ENCODE measurements around the gene ASPG.

ASPG gene

GRCh38 chr14:104095426-104096310, 10.2 kb downstream of the ASPG start:
- no peaks in the 10 kb centered on the region for H3K36me3 ChIP-seq (ENCODE audit: control insufficient read depth, insufficient read depth, low read length, severe bottlenecking)
- no peak overlapping the region for H3K4me3 ChIP-seq (ENCODE audit: low read length)
- peaks cover 26% of the 10 kb centered on the region for H3K27me3 ChIP-seq (replicated peaks; ENCODE audit: control insufficient read depth, insufficient read depth, low read length)
- DNase-seq (ENCODE audit: low read depth) = no peak
- no peaks in the 10 kb centered on the region for H3K4me1 ChIP-seq (ENCODE audit: control insufficient read depth, insufficient read depth, low read length)
- no peaks in the 10 kb centered on the region for H3K9me3 ChIP-seq (ENCODE audit: control insufficient read depth, low read length)
- H3K9ac ChIP-seq (ENCODE audit: low read length) = no peak overlapping the region

- Histone ChIP-seq H3K27me3 (replicated peaks; ENCODE audit: control insufficient read depth, insufficient read depth, low read length) (peaks cover 26% of the 10 kb centered on the region), H3K9me3 (ENCODE audit: control insufficient read depth, low read length) (no peaks in the 10 kb centered on the region), H3K4me3 (ENCODE audit: low read length) (no peak overlapping the region), H3K4me1 (ENCODE audit: control insufficient read depth, insufficient read depth, low read length) (no peaks in the 10 kb centered on the region), H3K36me3 (ENCODE audit: control insufficient read depth, insufficient read depth, low read length, severe bottlenecking) (no peaks in the 10 kb centered on the region), H3K9ac (ENCODE audit: low read length) (no peak overlapping the region)
- no peak for DNase-seq (ENCODE audit: low read depth)
These were observed 10.8 kb downstream of the ASPG start for GRCh38 chr14:104096318-104096717.

- Histone ChIP-seq H3K9me3 (ENCODE audit: control insufficient read depth, low read length) (no peaks in the 10 kb centered on the region), H3K4me3 (ENCODE audit: low read length) (no peak overlapping the region), H3K9ac (ENCODE audit: low read length) (no peak overlapping the region), H3K36me3 (ENCODE audit: control insufficient read depth, insufficient read depth, low read length, severe bottlenecking) (no peaks in the 10 kb centered on the region), H3K27me3 (replicated peaks; ENCODE audit: control insufficient read depth, insufficient read depth, low read length) (peaks cover 24% of the 10 kb centered on the region), H3K4me1 (ENCODE audit: control insufficient read depth, insufficient read depth, low read length) (no peaks in the 10 kb centered on the region)
- peak; percentile 7 for DNase-seq (ENCODE audit: low read depth)
These were observed 11.5 kb downstream of the ASPG start for GRCh38 chr14:104096751-104097700.

- Histone ChIP-seq H3K27me3 (replicated peaks; ENCODE audit: control insufficient read depth, insufficient read depth, low read length) (peaks cover 14% of the 10 kb centered on the region), H3K4me3 (ENCODE audit: low read length) (no peak overlapping the region), H3K9me3 (ENCODE audit: control insufficient read depth, low read length) (no peaks in the 10 kb centered on the region), H3K36me3 (ENCODE audit: control insufficient read depth, insufficient read depth, low read length, severe bottlenecking) (no peaks in the 10 kb centered on the region), H3K9ac (ENCODE audit: low read length) (no peak overlapping the region), H3K4me1 (ENCODE audit: control insufficient read depth, insufficient read depth, low read length) (no peaks in the 10 kb centered on the region)
- no peak for DNase-seq (ENCODE audit: low read depth)
These were observed 13.0 kb downstream of the ASPG start for GRCh38 chr14:104098272-104099095.

GRCh38 chr14:104099096-104100041, 13.9 kb downstream of the ASPG start:
- no peaks in the 10 kb centered on the region for H3K4me1 ChIP-seq (ENCODE audit: control insufficient read depth, insufficient read depth, low read length)
- no peaks in the 10 kb centered on the region for H3K36me3 ChIP-seq (ENCODE audit: control insufficient read depth, insufficient read depth, low read length, severe bottlenecking)
- H3K9ac ChIP-seq (ENCODE audit: low read length) = no peak overlapping the region
- peaks cover 12% of the 10 kb centered on the region for H3K27me3 ChIP-seq (replicated peaks; ENCODE audit: control insufficient read depth, insufficient read depth, low read length)
- H3K4me3 ChIP-seq (ENCODE audit: low read length) = no peak overlapping the region
- DNase-seq (ENCODE audit: low read depth) = no peak
- no peaks in the 10 kb centered on the region for H3K9me3 ChIP-seq (ENCODE audit: control insufficient read depth, low read length)

- DNase-seq (ENCODE audit: low read depth) = no peak
- Histone ChIP-seq H3K36me3 (ENCODE audit: control insufficient read depth, insufficient read depth, low read length, severe bottlenecking) (no peaks in the 10 kb centered on the region), H3K4me1 (ENCODE audit: control insufficient read depth, insufficient read depth, low read length) (no peaks in the 10 kb centered on the region), H3K27me3 (replicated peaks; ENCODE audit: control insufficient read depth, insufficient read depth, low read length) (peaks cover 4% of the 10 kb centered on the region), H3K9me3 (ENCODE audit: control insufficient read depth, low read length) (no peaks in the 10 kb centered on the region), H3K4me3 (ENCODE audit: low read length) (no peak overlapping the region), H3K9ac (ENCODE audit: low read length) (no peak overlapping the region)
These were observed 14.9 kb downstream of the ASPG start for GRCh38 chr14:104100171-104101085.

GRCh38 chr14:104101086-104101621, 15.7 kb downstream of the ASPG start:
- Histone ChIP-seq H3K36me3 (ENCODE audit: control insufficient read depth, insufficient read depth, low read length, severe bottlenecking) (no peaks in the 10 kb centered on the region), H3K4me3 (ENCODE audit: low read length) (no peak overlapping the region), H3K4me1 (ENCODE audit: control insufficient read depth, insufficient read depth, low read length) (no peaks in the 10 kb centered on the region), H3K9me3 (ENCODE audit: control insufficient read depth, low read length) (no peaks in the 10 kb centered on the region), H3K9ac (ENCODE audit: low read length) (no peak overlapping the region), H3K27me3 (replicated peaks; ENCODE audit: control insufficient read depth, insufficient read depth, low read length) (peaks cover under 1% of the 10 kb centered on the region)
- DNase-seq (ENCODE audit: low read depth) = no peak

- DNase-seq (ENCODE audit: low read depth) = no peak
These were observed 16.3 kb downstream of the ASPG start for GRCh38 chr14:104101651-104102281.

GRCh38 chr14:104102282-104102914, 16.9 kb downstream of the ASPG start:
- H3K9me3 ChIP-seq (ENCODE audit: control insufficient read depth, low read length) = no peaks in the 10 kb centered on the region
- H3K4me1 ChIP-seq (ENCODE audit: control insufficient read depth, insufficient read depth, low read length) = no peaks in the 10 kb centered on the region
- no peak overlapping the region for H3K4me3 ChIP-seq (ENCODE audit: low read length)
- H3K27me3 ChIP-seq (replicated peaks; ENCODE audit: control insufficient read depth, insufficient read depth, low read length) = peaks cover under 1% of the 10 kb centered on the region
- no peak overlapping the region for H3K9ac ChIP-seq (ENCODE audit: low read length)
- no peak for DNase-seq (ENCODE audit: low read depth)
- no peaks in the 10 kb centered on the region for H3K36me3 ChIP-seq (ENCODE audit: control insufficient read depth, insufficient read depth, low read length, severe bottlenecking)

More at GRCh38 chr14:104101651-104102281, 16.3 kb downstream of the ASPG start:
- no peak overlapping the region for H3K9ac ChIP-seq (ENCODE audit: low read length)
- H3K36me3 ChIP-seq (ENCODE audit: control insufficient read depth, insufficient read depth, low read length, severe bottlenecking) = no peaks in the 10 kb centered on the region
- no peaks in the 10 kb centered on the region for H3K4me1 ChIP-seq (ENCODE audit: control insufficient read depth, insufficient read depth, low read length)
- no peaks in the 10 kb centered on the region for H3K9me3 ChIP-seq (ENCODE audit: control insufficient read depth, low read length)
- no peak overlapping the region for H3K4me3 ChIP-seq (ENCODE audit: low read length)
- H3K27me3 ChIP-seq (replicated peaks; ENCODE audit: control insufficient read depth, insufficient read depth, low read length) = no peaks in the 10 kb centered on the region

All from adipocyte (in vitro differentiated cells).